ENCODE measurements around the gene ODAD4.
"Not testable (repeated sequence)": the region's sequence is repeated elsewhere in the genome, so short reads cannot be mapped to it uniquely, and the experiment has no call there.

The ODAD4 gene

GRCh38 chr17:42000413-42001133 is 70.2 kb downstream of the ODAD4 start:
- peaks cover 81% of the 10 kb centered on the region for H3K36me3 Mint-ChIP-seq (ENCODE audit: low read depth)
- H3K27me3 Mint-ChIP-seq = no peaks in the 10 kb centered on the region
- peak overlapping the region; percentile 34 for H3K27ac Mint-ChIP-seq
- no peak overlapping the region for H3K4me3 Mint-ChIP-seq
- H3K9me3 Mint-ChIP-seq = no peaks in the 10 kb centered on the region
- H3K4me1 Mint-ChIP-seq (ENCODE audit: low read depth) = peaks cover 37% of the 10 kb centered on the region
- intact Hi-C loops (cut with micrococcal nuclease) = no loop called here

GRCh38 chr17:42001729-42002128 is 71.3 kb downstream of the ODAD4 start:
- intact Hi-C loops (cut with micrococcal nuclease) = no loop called here
- Mint-ChIP-seq H3K27me3 (no peaks in the 10 kb centered on the region), H3K36me3 (ENCODE audit: low read depth) (peaks cover 75% of the 10 kb centered on the region), H3K4me3 (no peak overlapping the region), H3K9me3 (no peaks in the 10 kb centered on the region), H3K27ac (no peak overlapping the region), H3K4me1 (ENCODE audit: low read depth) (peaks cover 43% of the 10 kb centered on the region)

GRCh38 chr17:42002175-42002791 is 71.9 kb downstream of the ODAD4 start:
- H3K27ac Mint-ChIP-seq = no peak overlapping the region

GRCh38 chr17:42002792-42003301 is 72.4 kb downstream of the ODAD4 start:
- intact Hi-C loops (cut with micrococcal nuclease) = no loop called here
- peaks cover 71% of the 10 kb centered on the region for H3K36me3 Mint-ChIP-seq (ENCODE audit: low read depth)
- H3K27me3 Mint-ChIP-seq = no peaks in the 10 kb centered on the region

More at GRCh38 chr17:42002175-42002791, 71.9 kb downstream of the ODAD4 start:
- H3K4me3 Mint-ChIP-seq = no peak overlapping the region
- intact Hi-C loops (cut with micrococcal nuclease) = no loop called here
- peaks cover 47% of the 10 kb centered on the region for H3K4me1 Mint-ChIP-seq (ENCODE audit: low read depth)
- H3K36me3 Mint-ChIP-seq (ENCODE audit: low read depth) = peaks cover 75% of the 10 kb centered on the region
- no peaks in the 10 kb centered on the region for H3K27me3 Mint-ChIP-seq
- no peaks in the 10 kb centered on the region for H3K9me3 Mint-ChIP-seq

GRCh38 chr17:42005166-42005565 is 74.7 kb downstream of the ODAD4 start:
- Mint-ChIP-seq H3K4me3 (no peak overlapping the region), H3K36me3 (ENCODE audit: low read depth) (peaks cover 60% of the 10 kb centered on the region), H3K9me3 (no peaks in the 10 kb centered on the region), H3K4me1 (ENCODE audit: low read depth) (peaks cover 62% of the 10 kb centered on the region), H3K27me3 (no peaks in the 10 kb centered on the region), H3K27ac (no peak overlapping the region)
- intact Hi-C loops (cut with micrococcal nuclease) = no loop called here

More at GRCh38 chr17:42002792-42003301, 72.4 kb downstream of the ODAD4 start:
- H3K4me3 Mint-ChIP-seq = no peak overlapping the region
- no peak overlapping the region for H3K27ac Mint-ChIP-seq
- H3K4me1 Mint-ChIP-seq (ENCODE audit: low read depth) = peaks cover 48% of the 10 kb centered on the region
- H3K9me3 Mint-ChIP-seq = no peaks in the 10 kb centered on the region

- Mint-ChIP-seq H3K27ac (peak overlapping the region; percentile 90), H3K27me3 (no peaks in the 10 kb centered on the region), H3K4me3 (no peak overlapping the region), H3K36me3 (ENCODE audit: low read depth) (peaks cover 43% of the 10 kb centered on the region), H3K9me3 (no peaks in the 10 kb centered on the region), H3K4me1 (ENCODE audit: low read depth) (peaks cover 72% of the 10 kb centered on the region)
- intact Hi-C loops (cut with micrococcal nuclease) = no loop called here
Measured at GRCh38 chr17:42009170-42009569, 78.8 kb downstream of the ODAD4 start.

GRCh38 chr17:42010266-42010680 is 79.9 kb downstream of the ODAD4 start:
- H3K27me3 Mint-ChIP-seq; intact Hi-C loops (cut with micrococcal nuclease); H3K9me3 Mint-ChIP-seq: not testable (repeated sequence)
- Mint-ChIP-seq H3K4me3 (peak overlapping the region; percentile 70), H3K27ac (peak overlapping the region; percentile 90), H3K4me1 (ENCODE audit: low read depth) (peaks cover 67% of the 10 kb centered on the region), H3K36me3 (ENCODE audit: low read depth) (peaks cover 51% of the 10 kb centered on the region)

GRCh38 chr17:42010898-42011516 is 80.6 kb downstream of the ODAD4 start:
- no peaks in the 10 kb centered on the region for H3K27me3 Mint-ChIP-seq
- H3K36me3 Mint-ChIP-seq (ENCODE audit: low read depth) = peaks cover 48% of the 10 kb centered on the region
- no peak overlapping the region for H3K4me3 Mint-ChIP-seq
- H3K4me1 Mint-ChIP-seq (ENCODE audit: low read depth) = peaks cover 67% of the 10 kb centered on the region
- H3K9me3 Mint-ChIP-seq = no peaks in the 10 kb centered on the region
- peak overlapping the region; percentile 90 for H3K27ac Mint-ChIP-seq
- intact Hi-C loops (cut with micrococcal nuclease) = no loop called here

- H3K4me3 Mint-ChIP-seq; H3K9me3 Mint-ChIP-seq; H3K27me3 Mint-ChIP-seq; intact Hi-C loops (cut with micrococcal nuclease): not testable (repeated sequence)
- Mint-ChIP-seq H3K36me3 (ENCODE audit: low read depth) (peaks cover 52% of the 10 kb centered on the region), H3K4me1 (ENCODE audit: low read depth) (peaks cover 62% of the 10 kb centered on the region), H3K27ac (peak overlapping the region; percentile 90)
Measured at GRCh38 chr17:42012363-42012762, 81.9 kb downstream of the ODAD4 start.

GRCh38 chr17:42013740-42014139 is 83.3 kb downstream of the ODAD4 start:
- Mint-ChIP-seq H3K27ac (peak overlapping the region; percentile 28), H3K4me1 (ENCODE audit: low read depth) (peaks cover 74% of the 10 kb centered on the region), H3K36me3 (ENCODE audit: low read depth) (peaks cover 58% of the 10 kb centered on the region)
- H3K9me3 Mint-ChIP-seq; H3K4me3 Mint-ChIP-seq; intact Hi-C loops (cut with micrococcal nuclease); H3K27me3 Mint-ChIP-seq: not testable (repeated sequence)

Data from dendritic cell treated with granulocyte-macrophage colony-stimulating factor and Interleukin-4, amounts not matched to agents 40 ng/mL and 50 ng/mL, for 4 days (primary cell).